DOHH2 (cell line): ENCODE data around the gene CCDC9.
A peak's percentile ranks its signal among the peaks of the same experiment; 100 is the strongest.

Source experiments
- H3F3A ChIP-seq: fragments of 200-600 bp; sonication (generic), shearing (Covaris generic); 2 replicates; pipeline ENCODE4 v1.6.0; 2016; ENCODE audit warnings: antibody characterized with exemption, mild to moderate bottlenecking; ENCODE audit not compliant: control insufficient read depth, insufficient read depth
- H3K27ac ChIP-seq: fragments of 200-600 bp; sonication (generic); 2 replicates; pipeline ENCODE4 v1.5.1; 2014; ENCODE audit warnings: low read depth, mild to moderate bottlenecking, low read length, moderate library complexity
- H3K27me3 ChIP-seq: fragments of 200-600 bp; sonication (generic); 2 replicates; pipeline ENCODE4 v1.6.1; 2014; ENCODE audit warnings: mild to moderate bottlenecking, low read length, mixed read lengths; ENCODE audit not compliant: control insufficient read depth
- H3K36me3 ChIP-seq: fragments of 200-600 bp; sonication (generic); 2 replicates; pipeline ENCODE4 v1.6.1; 2014; ENCODE audit warnings: mild to moderate bottlenecking, low read length, moderate library complexity, mixed read lengths; ENCODE audit not compliant: control insufficient read depth
- H3K4me1 ChIP-seq: fragments of 200-600 bp; sonication (generic); 2 replicates; pipeline ENCODE4 v1.6.1; 2014; ENCODE audit warnings: mild to moderate bottlenecking, low read length, mixed read lengths; ENCODE audit not compliant: control insufficient read depth
- H3K4me2 ChIP-seq: fragments of 200-600 bp; sonication (generic); 2 replicates; pipeline ENCODE4 v1.6.0; 2014; ENCODE audit warnings: mild to moderate bottlenecking, low read length, moderate library complexity
- H3K4me3 ChIP-seq: fragments of 200-600 bp; sonication (generic); 2 replicates; pipeline ENCODE4 v1.5.1; 2014; ENCODE audit warnings: mild to moderate bottlenecking, low read length, mixed read lengths
- H3K79me2 ChIP-seq: fragments of 200-600 bp; sonication (generic); 2 replicates; pipeline ENCODE4 v1.6.1; 2014; ENCODE audit warnings: mild to moderate bottlenecking, low read length, mixed read lengths; ENCODE audit not compliant: control insufficient read depth
- H3K9me2 ChIP-seq: fragments of 200-600 bp; sonication (generic); replicated peaks from 2 replicates; pipeline ENCODE4 v1.6.1; 2014; ENCODE audit warnings: mild to moderate bottlenecking, low read length, mixed read lengths; ENCODE audit not compliant: control insufficient read depth
- H3K9me3 ChIP-seq: fragments of 200-600 bp; sonication (generic); 2 replicates; pipeline ENCODE4 v1.6.1; 2014; ENCODE audit warnings: antibody characterized with exemption, low read length, mixed read lengths; ENCODE audit not compliant: control insufficient read depth, insufficient read depth
- H4K20me1 ChIP-seq: fragments of 200-600 bp; sonication (generic); 2 replicates; pipeline ENCODE4 v1.6.0; 2014; ENCODE audit warnings: low read depth, mild to moderate bottlenecking, antibody characterized with exemption, low read length, moderate library complexity; ENCODE audit not compliant: control insufficient read depth, insufficient read depth
- EZH2phosphoT487 ChIP-seq: fragments of 200-600 bp; sonication (generic); IDR thresholded peaks from 2 replicates; pipeline ENCODE4 v1.6.1; 2017; ENCODE audit warnings: borderline replicate concordance, mild to moderate bottlenecking, antibody characterized with exemption, low read length, moderate library complexity, mixed read lengths
- TF ChIP-seq, protein P1 (sequence below): fragments of 200-600 bp; sonication (generic); IDR thresholded peaks from one replicate; pipeline ENCODE4 v1.5.1; 2014; ENCODE audit warnings: antibody characterized with exemption, mild to moderate bottlenecking, low read depth, low read length; ENCODE audit not compliant: poor library complexity, severe bottlenecking

The CCDC9 gene

DNA sequence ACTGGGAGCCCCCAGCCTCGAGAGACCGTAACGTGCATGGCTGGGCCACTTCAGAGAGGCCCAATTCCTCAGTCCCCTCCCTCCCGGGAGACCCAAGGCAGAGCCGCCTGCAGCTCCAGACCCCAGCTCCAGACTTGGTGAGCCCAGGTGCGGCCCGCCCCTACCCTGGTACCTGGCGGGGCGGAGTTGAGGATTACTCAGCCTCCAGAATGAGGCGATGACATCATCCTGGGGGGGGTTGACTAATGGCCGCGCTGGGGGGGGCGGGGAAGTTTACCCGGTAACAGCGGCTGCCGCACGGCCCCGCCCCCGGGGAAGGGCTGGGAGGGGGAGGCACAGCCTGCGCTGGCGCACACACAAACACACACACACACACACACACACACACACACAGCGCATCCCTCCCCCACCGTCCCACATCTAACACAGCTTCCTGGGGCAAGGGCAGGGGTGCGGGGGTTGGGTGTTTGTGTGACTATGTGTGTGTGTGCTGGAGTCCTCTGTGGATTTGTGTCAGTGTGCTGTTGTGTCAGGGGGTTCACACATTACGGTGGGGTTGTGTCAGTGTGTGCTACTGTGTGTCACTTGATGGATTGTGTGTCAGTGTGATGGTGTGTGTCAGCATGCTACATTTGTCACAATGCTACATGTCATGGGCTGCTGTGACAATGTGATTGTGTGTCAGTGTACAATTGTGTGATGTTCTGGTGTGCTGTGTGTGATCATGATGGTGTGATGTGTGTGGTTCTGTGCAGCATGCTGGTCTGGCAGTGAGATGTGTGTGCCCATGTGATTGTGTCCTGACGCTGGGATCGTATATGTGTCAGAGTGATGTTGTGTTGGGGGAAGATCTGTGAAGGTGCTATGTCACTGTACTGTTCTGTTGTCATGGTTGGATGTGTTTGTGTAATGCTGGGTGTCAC is 15.1 kb upstream of the CCDC9 start:
- Histone ChIP-seq H3F3A (peaks cover 12% of the 10 kb centered on the region), H3K27me3 (peaks cover 36% of the 10 kb centered on the region), H3K4me3 (peak overlapping the region; percentile 42)

DNA sequence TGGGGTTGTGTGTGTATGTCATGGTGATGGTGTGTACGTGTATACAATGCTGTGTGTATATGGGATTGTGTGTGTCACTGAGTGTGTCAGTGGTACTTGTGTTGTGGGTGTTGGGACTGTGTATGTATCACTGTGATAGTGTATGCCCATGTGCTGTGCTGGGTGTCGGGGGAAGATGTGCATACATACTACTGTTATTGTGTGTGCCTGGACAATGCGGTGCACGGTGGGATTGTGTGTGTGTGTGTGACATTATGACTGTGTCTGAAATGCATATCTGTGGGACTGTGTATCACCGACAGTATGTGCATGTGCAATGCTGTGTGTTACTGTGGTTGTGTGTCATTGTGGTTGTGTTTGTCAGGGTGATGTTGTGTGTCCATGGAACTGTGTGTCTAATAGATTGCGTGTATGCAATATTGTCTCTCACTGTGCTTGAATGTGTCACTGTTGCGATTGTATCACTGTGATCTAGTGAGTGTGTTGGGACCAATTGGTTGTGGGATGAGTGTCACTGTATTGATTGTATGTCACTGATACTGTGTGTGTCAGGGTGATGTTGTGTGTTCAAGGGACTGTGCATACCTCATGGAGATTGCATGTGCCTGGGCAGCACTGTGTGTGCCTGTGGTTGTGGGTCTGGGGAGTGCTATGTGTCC is 14.3 kb upstream of the CCDC9 start:
- Histone ChIP-seq H3K9me3 (no peaks in the 10 kb centered on the region), H3K79me2 (no peaks in the 10 kb centered on the region), H3K27me3 (peaks cover 36% of the 10 kb centered on the region), H3K9me2 (no peaks in the 10 kb centered on the region), H3F3A (peaks cover 12% of the 10 kb centered on the region), H3K27ac (no peak overlapping the region), H3K4me2 (peak overlapping the region; percentile 54), H3K36me3 (no peaks in the 10 kb centered on the region), H4K20me1 (no peaks in the 10 kb centered on the region), H3K4me1 (peaks cover 62% of the 10 kb centered on the region), H3K4me3 (no peak overlapping the region)
- TF ChIP-seq, protein P1, sequence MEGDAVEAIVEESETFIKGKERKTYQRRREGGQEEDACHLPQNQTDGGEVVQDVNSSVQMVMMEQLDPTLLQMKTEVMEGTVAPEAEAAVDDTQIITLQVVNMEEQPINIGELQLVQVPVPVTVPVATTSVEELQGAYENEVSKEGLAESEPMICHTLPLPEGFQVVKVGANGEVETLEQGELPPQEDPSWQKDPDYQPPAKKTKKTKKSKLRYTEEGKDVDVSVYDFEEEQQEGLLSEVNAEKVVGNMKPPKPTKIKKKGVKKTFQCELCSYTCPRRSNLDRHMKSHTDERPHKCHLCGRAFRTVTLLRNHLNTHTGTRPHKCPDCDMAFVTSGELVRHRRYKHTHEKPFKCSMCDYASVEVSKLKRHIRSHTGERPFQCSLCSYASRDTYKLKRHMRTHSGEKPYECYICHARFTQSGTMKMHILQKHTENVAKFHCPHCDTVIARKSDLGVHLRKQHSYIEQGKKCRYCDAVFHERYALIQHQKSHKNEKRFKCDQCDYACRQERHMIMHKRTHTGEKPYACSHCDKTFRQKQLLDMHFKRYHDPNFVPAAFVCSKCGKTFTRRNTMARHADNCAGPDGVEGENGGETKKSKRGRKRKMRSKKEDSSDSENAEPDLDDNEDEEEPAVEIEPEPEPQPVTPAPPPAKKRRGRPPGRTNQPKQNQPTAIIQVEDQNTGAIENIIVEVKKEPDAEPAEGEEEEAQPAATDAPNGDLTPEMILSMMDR, result no peak
- no peak for TF ChIP-seq EZH2phosphoT487

More for the DNA sequence above, 15.1 kb upstream of the CCDC9 start:
- Histone ChIP-seq H4K20me1 (no peaks in the 10 kb centered on the region), H3K9me2 (no peaks in the 10 kb centered on the region), H3K4me1 (peaks cover 70% of the 10 kb centered on the region), H3K27ac (no peak overlapping the region), H3K4me2 (peak overlapping the region; percentile 54), H3K36me3 (no peaks in the 10 kb centered on the region), H3K79me2 (no peaks in the 10 kb centered on the region), H3K9me3 (no peaks in the 10 kb centered on the region)
- TF ChIP-seq, protein P1, result no peak
- no peak for TF ChIP-seq EZH2phosphoT487

DNA sequence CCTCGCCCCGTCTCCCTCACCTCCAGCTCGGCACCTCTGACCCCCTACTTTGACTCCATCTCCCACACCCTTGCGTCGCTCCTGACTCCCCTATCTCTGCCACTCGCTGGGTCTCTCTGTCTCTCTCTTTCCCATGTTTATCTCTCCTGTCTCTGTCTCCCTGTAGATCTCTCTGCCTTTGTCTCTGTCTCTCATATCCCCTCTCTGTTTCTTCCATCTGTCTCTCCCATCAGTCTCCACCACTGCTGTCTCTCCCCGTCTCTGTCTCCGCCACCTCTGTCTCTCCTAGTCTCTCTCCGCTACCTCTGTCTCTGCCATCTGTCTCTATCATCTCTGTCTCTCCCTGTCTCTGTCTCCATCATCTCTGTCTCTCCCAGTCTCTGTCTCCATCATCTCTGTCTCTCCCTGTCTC is 13.0 kb upstream of the CCDC9 start:
- Histone ChIP-seq H3K36me3 (no peaks in the 10 kb centered on the region), H4K20me1 (no peaks in the 10 kb centered on the region), H3K9me3 (no peaks in the 10 kb centered on the region), H3F3A (peaks cover 16% of the 10 kb centered on the region), H3K9me2 (no peaks in the 10 kb centered on the region), H3K4me1 (peaks cover 64% of the 10 kb centered on the region), H3K4me3 (peak overlapping the region; percentile 69), H3K4me2 (peak overlapping the region; percentile 78), H3K27ac (no peak overlapping the region), H3K27me3 (peaks cover 36% of the 10 kb centered on the region), H3K79me2 (no peaks in the 10 kb centered on the region)
- no peak for TF ChIP-seq EZH2phosphoT487
- TF ChIP-seq, protein P1, result no peak
